ENCODE results near the gene DOLPP1. TPM values are rescaled to one million over a fixed set of nuclear protein-coding genes. Genes with fewer than 3 reads are reported as not detected.

Gene DOLPP1
- polyA plus RNA-seq, 3 donors = 5.4 to 6.6 (median 5.9) TPM

GRCh38 chr9:129113645-129114304 lies 32.9 kb downstream of the DOLPP1 start:
- no peak for TF ChIP-seq CTCF (IDR thresholded peaks at IDR 0.05)
- intact Hi-C loops (cut with micrococcal nuclease) = no loop called here
- peaks cover 18% of the 10 kb centered on the region for H4K20me1 ChIP-seq (ENCODE audit: insufficient read depth, low read length)
- Mint-ChIP-seq H3K9me3 (peaks cover 0 to 2% (median 0%) of the 10 kb centered on the region in 7 donors), H3K27ac (peak overlapping the region; percentile 86 to 96 (median 92)), H3K4me1 (peaks cover 54% of the 10 kb centered on the region), H3K36me3 (peaks cover 0 to 9% of the 10 kb centered on the region in 2 donors), H3K27me3 (ENCODE audit: low read depth in 3 of 3) (peaks cover 0 to 2% (median 0%) of the 10 kb centered on the region in 3 donors), H3K4me3 (peak overlapping the region; percentile 71 to 73)
- no peak overlapping the region for H3K9ac ChIP-seq (ENCODE audit: insufficient read depth, low read length, poor library complexity, severe bottlenecking)
- H3K4me1 ChIP-seq (ENCODE audit: control insufficient read depth in 1 of 2, insufficient read depth in 2 of 2, low read length in 2 of 2) = peaks cover 50 to 58% of the 10 kb centered on the region in 2 donors
- peak overlapping the region; percentile 50 for H2AFZ ChIP-seq (ENCODE audit: insufficient read depth, low read depth, low read length, poor library complexity, severe bottlenecking)
- peaks cover 84% of the 10 kb centered on the region for H3K79me2 ChIP-seq (ENCODE audit: insufficient read depth, low read length)
- WGBS (ENCODE audit: insufficient coverage) = 46% methylated on average over 12 of the region's 17 CpGs
- H3K27ac ChIP-seq (ENCODE audit: low read depth in 1 of 2, low read length in 2 of 2) = peak overlapping the region; percentile 73 to 78
- H3K4me3 ChIP-seq (replicated peaks in 1 of 3; ENCODE audit: low read depth in 2 of 3, low read length in 3 of 3) = peak overlapping the region in 2 of 3 experiments; percentile 9 to 63
- no peaks in the 10 kb centered on the region for H3K9me3 ChIP-seq (replicated peaks in 1 of 2; ENCODE audit: control insufficient read depth in 1 of 2, insufficient read depth in 1 of 2, low read length in 2 of 2)
- no peaks in the 10 kb centered on the region for H3K27me3 ChIP-seq (ENCODE audit: control insufficient read depth in 2 of 2, insufficient read depth in 2 of 2, low read length in 2 of 2)
- DNase-seq = peak; percentile 23 to 53 (median 51)
- H3K36me3 ChIP-seq (replicated peaks in 1 of 2; ENCODE audit: control insufficient read depth in 1 of 2, insufficient read depth in 2 of 2, low read length in 2 of 2) = no peaks in the 10 kb centered on the region
- peak overlapping the region; percentile 52 for H3K4me2 ChIP-seq (replicated peaks; ENCODE audit: extremely low read depth, low read length, poor library complexity, severe bottlenecking)

DNA sequence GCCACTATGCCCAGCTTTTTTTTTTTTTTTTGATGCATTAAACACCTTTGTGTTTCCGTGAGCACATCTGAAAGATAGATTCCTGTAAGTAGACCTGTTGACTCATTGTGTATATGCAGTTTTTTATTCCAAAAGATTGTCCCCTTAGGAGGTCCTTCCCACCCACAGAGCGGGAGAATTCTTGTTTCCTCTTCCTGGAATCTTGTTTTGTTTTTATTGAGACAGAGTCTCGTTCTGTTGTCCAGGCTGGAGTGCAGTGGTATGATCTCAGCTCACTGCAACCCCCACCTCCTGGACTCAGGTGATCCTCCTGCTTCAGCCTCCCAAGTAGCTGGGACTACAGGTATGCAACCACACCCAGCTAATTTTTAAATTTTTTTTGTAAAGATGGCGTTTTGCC lies 37.9 kb downstream of the DOLPP1 start:
- Histone ChIP-seq H3K4me3 (replicated peaks in 1 of 3; ENCODE audit: low read depth in 2 of 3, low read length in 3 of 3) (no peak overlapping the region), H3K36me3 (replicated peaks in 1 of 2; ENCODE audit: control insufficient read depth in 1 of 2, insufficient read depth in 2 of 2, low read length in 2 of 2) (peaks cover 33 to 36% of the 10 kb centered on the region in 2 donors), H3K27me3 (ENCODE audit: control insufficient read depth in 2 of 2, insufficient read depth in 2 of 2, low read length in 2 of 2) (no peaks in the 10 kb centered on the region), H3K4me2 (replicated peaks; ENCODE audit: extremely low read depth, low read length, poor library complexity, severe bottlenecking) (no peak overlapping the region), H3K27ac (ENCODE audit: low read depth in 1 of 2, low read length in 2 of 2) (no peak overlapping the region), H3K4me1 (ENCODE audit: control insufficient read depth in 1 of 2, insufficient read depth in 2 of 2, low read length in 2 of 2) (peaks cover 14 to 19% of the 10 kb centered on the region in 2 donors), H3K9me3 (replicated peaks in 1 of 2; ENCODE audit: control insufficient read depth in 1 of 2, insufficient read depth in 1 of 2, low read length in 2 of 2) (no peaks in the 10 kb centered on the region), H3K9ac (ENCODE audit: insufficient read depth, low read length, poor library complexity, severe bottlenecking) (no peak overlapping the region), H3K79me2 (ENCODE audit: insufficient read depth, low read length) (peaks cover 91% of the 10 kb centered on the region), H4K20me1 (ENCODE audit: insufficient read depth, low read length) (peaks cover 54% of the 10 kb centered on the region), H2AFZ (ENCODE audit: insufficient read depth, low read depth, low read length, poor library complexity, severe bottlenecking) (no peak overlapping the region)
- H3K27ac Mint-ChIP-seq = no peak overlapping the region
- H3K36me3 Mint-ChIP-seq = peaks cover 45 to 60% of the 10 kb centered on the region in 2 donors
- no peak overlapping the region for H3K4me3 Mint-ChIP-seq
- no peaks in the 10 kb centered on the region for H3K9me3 Mint-ChIP-seq
- intact Hi-C loops (cut with micrococcal nuclease) = no loop called here
- TF ChIP-seq CTCF (IDR thresholded peaks at IDR 0.05) = no peak
- peaks cover 0 to 2% (median 0%) of the 10 kb centered on the region in 3 donors for H3K27me3 Mint-ChIP-seq (ENCODE audit: low read depth in 3 of 3)
- no peak for DNase-seq
- WGBS (ENCODE audit: insufficient coverage) = 100% methylated on average over 1 of the region's 4 CpGs
- H3K4me1 Mint-ChIP-seq = peaks cover 22% of the 10 kb centered on the region
